NB4 (cell line): Measurements from ENCODE around the gene ADRB1.

Source experiments
- DNase-seq: peaks from one replicate; pipeline ENCODE4 v3.0.0; 2010; ENCODE audit warnings: low read depth
- H3K4me3 ChIP-seq: one replicate; pipeline ENCODE4 v1.5.1; 2011; ENCODE audit warnings: mild to moderate bottlenecking, low read depth, low read length, moderate library complexity
- CTCF ChIP-seq: IDR thresholded peaks from one replicate; pipeline ENCODE4 v1.5.1; 2012; ENCODE audit warnings: low read depth, low read length
- MAX ChIP-seq: IDR thresholded peaks from 2 replicates; pipeline ENCODE4 v1.6.1; 2011; ENCODE audit warnings: low read depth, low read length
- MYC ChIP-seq: IDR thresholded peaks from 2 replicates; pipeline ENCODE4 v1.6.1; 2011; ENCODE audit warnings: low read depth, low read length
- POLR2A ChIP-seq: IDR thresholded peaks from 2 replicates; pipeline ENCODE4 v1.6.1; 2011; ENCODE audit warnings: mild to moderate bottlenecking; ENCODE audit not compliant: insufficient read length; ENCODE audit errors: extremely low read depth

The ADRB1 gene

GRCh38 chr10:114015708-114016107 is 28.0 kb upstream of the ADRB1 start:
- no peak for DNase-seq
- no peak for TF ChIP-seq MYC
- TF ChIP-seq POLR2A: no peak
- no peak for TF ChIP-seq CTCF
- TF ChIP-seq MAX: no peak
- no peak overlapping the region for H3K4me3 ChIP-seq

GRCh38 chr10:114017271-114017670 is 26.4 kb upstream of the ADRB1 start:
- H3K4me3 ChIP-seq: no peak overlapping the region
- TF ChIP-seq CTCF (no peak), POLR2A (no peak), MAX (no peak), MYC (no peak)

GRCh38 chr10:114017873-114018272 is 25.8 kb upstream of the ADRB1 start:
- TF ChIP-seq POLR2A: no peak
- no peak for DNase-seq
- H3K4me3 ChIP-seq: no peak overlapping the region

More at GRCh38 chr10:114017271-114017670, 26.4 kb upstream of the ADRB1 start:
- DNase-seq: no peak

GRCh38 chr10:114019226-114019625 is 24.4 kb upstream of the ADRB1 start:
- TF ChIP-seq CTCF (no peak), POLR2A (no peak)
- no peak overlapping the region for H3K4me3 ChIP-seq
- no peak for DNase-seq

GRCh38 chr10:114021154-114021553 is 22.5 kb upstream of the ADRB1 start:
- no peak for DNase-seq
- no peak overlapping the region for H3K4me3 ChIP-seq
- TF ChIP-seq MAX (no peak), MYC (no peak), POLR2A (no peak), CTCF (no peak)

GRCh38 chr10:114021717-114022680 is 21.7 kb upstream of the ADRB1 start:
- no peak for DNase-seq
- no peak overlapping the region for H3K4me3 ChIP-seq

More at GRCh38 chr10:114021717-114022680, 21.7 kb upstream of the ADRB1 start:
- no peak for TF ChIP-seq MYC
- TF ChIP-seq CTCF: no peak
- no peak for TF ChIP-seq POLR2A
- TF ChIP-seq MAX: no peak
